GM12874 (cell line): ENCODE data around the gene GSTO2.

Source experiments
- CTCF ChIP-seq: IDR thresholded peaks from 2 replicates; pipeline ENCODE4 v1.5.1; 2011; ENCODE audit warnings: low read depth, mild to moderate bottlenecking, control low read depth, low read length, moderate library complexity; ENCODE audit not compliant: insufficient read depth

Gene GSTO2

GRCh38 chr10:104321725-104322415 lies 52.9 kb downstream of the GSTO2 start:
- no peak for TF ChIP-seq CTCF

- no peak for TF ChIP-seq CTCF
These were observed 53.4 kb downstream of the GSTO2 start for GRCh38 chr10:104322416-104322782.

GRCh38 chr10:104323085-104323484 lies 54.1 kb downstream of the GSTO2 start:
- TF ChIP-seq CTCF: no peak

GRCh38 chr10:104323760-104324201 lies 54.8 kb downstream of the GSTO2 start:
- TF ChIP-seq CTCF: no peak

GRCh38 chr10:104324221-104324686 lies 55.3 kb downstream of the GSTO2 start:
- no peak for TF ChIP-seq CTCF

GRCh38 chr10:104324931-104325330 lies 55.9 kb downstream of the GSTO2 start:
- no peak for TF ChIP-seq CTCF

GRCh38 chr10:104325436-104326435 lies 56.8 kb downstream of the GSTO2 start:
- TF ChIP-seq CTCF: no peak
